Breast epithelium (tissue), 3 donors: ENCODE measurements around the gene ITIH5.

Source experiments
- CTCF ChIP-seq, 3 donors: fragments of 450-650 bp; IDR thresholded peaks; one replicate each; pipeline ENCODE4 v1.5.1; 2016 to 2017; ENCODE audit warnings: antibody characterized with exemption in 3 of 3, mild to moderate bottlenecking in 3 of 3, moderate library complexity in 3 of 3
- POLR2A ChIP-seq: fragments of 450-650 bp; IDR thresholded peaks from one replicate; pipeline ENCODE4 v1.6.1; 2016; ENCODE audit warnings: antibody characterized with exemption, mild to moderate bottlenecking, moderate library complexity

GRCh38 chr10:7598771-7599170, 68.0 kb downstream of the ITIH5 start:
- no peak for TF ChIP-seq CTCF (IDR thresholded peaks at IDR 0.05)
- TF ChIP-seq POLR2A: no peak
